Measurements from ENCODE around the gene RGS11. TPM values are rescaled to one million over a fixed set of nuclear protein-coding genes. Genes with fewer than 3 reads are reported as not detected.

RGS11 gene
- total RNA-seq, 1 experiment from 2014 or later: 2.9 TPM

- no peak overlapping the region for H3K18ac ChIP-seq (ENCODE audit: insufficient read length, low read depth, low read length)
- H4K91ac ChIP-seq (ENCODE audit: insufficient read length, low read depth, low read length): no peak overlapping the region
- Mint-ChIP-seq H3K4me1 (no peaks in the 10 kb centered on the region; a peak in 1 of 4 replicates), H3K27me3 (ENCODE audit: low read depth) (no peaks in the 10 kb centered on the region), H3K27ac (peak overlapping the region in 2 of 3 experiments; percentile 68 to 82; a peak in 2 of 7 replicates), H3K4me3 (no peak overlapping the region; a peak in 1 of 5 replicates), H3K9me3 (no peaks in the 10 kb centered on the region), H3K36me3 (ENCODE audit: insufficient read depth in 1 of 3, low read depth in 3 of 3) (peaks cover 11 to 51% (median 25%) of the 10 kb centered on the region in 3 experiments; a peak in 6 of 7 replicates)
- H3K56ac ChIP-seq (ENCODE audit: insufficient read length, low read depth, low read length): no peak overlapping the region
- no peak overlapping the region for H3K27ac ChIP-seq (ENCODE audit: insufficient read length, low read depth, low read length)
- no peak overlapping the region for H2BK20ac ChIP-seq (ENCODE audit: low read depth, low read length, poor library complexity, severe bottlenecking)
- no peak overlapping the region for H2BK5ac ChIP-seq (ENCODE audit: insufficient read length, low read length)
- H2BK12ac ChIP-seq (ENCODE audit: insufficient read length, low read depth, low read length): no peak overlapping the region
- no peak overlapping the region for H2AK5ac ChIP-seq (ENCODE audit: insufficient read length, low read length)
- no peak overlapping the region for H3K14ac ChIP-seq (ENCODE audit: insufficient read depth, low read length)
- no peaks in the 10 kb centered on the region for H4K20me1 ChIP-seq (ENCODE audit: control insufficient read depth, insufficient read depth, insufficient read length)
- H3K23ac ChIP-seq (ENCODE audit: insufficient read length, low read depth, low read length): no peak overlapping the region
- no peak for DNase-seq
- H3K4me2 ChIP-seq (ENCODE audit: insufficient read depth, insufficient read length, low read length): no peak overlapping the region
- H3K27me3 ChIP-seq (ENCODE audit: insufficient read depth, low read length): no peaks in the 10 kb centered on the region
- H3K9ac ChIP-seq (ENCODE audit: extremely low read depth, insufficient read length, low read length): no peak overlapping the region
- H2AFZ ChIP-seq (ENCODE audit: low read length): no peak overlapping the region
- no CpG with 5 or more reads among the region's 29 CpGs for WGBS (ENCODE audit: extremely low coverage, insufficient read length, low lambda C conversion rate)
- no peak for TF ChIP-seq CTCF (conservative IDR thresholded peaks at IDR 0.05)
- H3K79me1 ChIP-seq (ENCODE audit: insufficient read depth, low read depth, low read length, poor library complexity, severe bottlenecking): no peaks in the 10 kb centered on the region
- H3K4ac ChIP-seq (ENCODE audit: low read depth, low read length): no peak overlapping the region
- H4K5ac ChIP-seq (ENCODE audit: insufficient read length, low read depth, low read length): no peak overlapping the region
- no peak overlapping the region for H3T11ph ChIP-seq (ENCODE audit: low read length)
- H3K23me2 ChIP-seq (ENCODE audit: insufficient read length, low read depth, low read length, poor library complexity, severe bottlenecking): no peaks in the 10 kb centered on the region
- H4K8ac ChIP-seq (replicated peaks; ENCODE audit: insufficient read length, low read depth, low read length): no peak overlapping the region
- H3K9me3 ChIP-seq (ENCODE audit: control insufficient read depth, low read depth, low read length): no peaks in the 10 kb centered on the region
- H3K4me1 ChIP-seq (ENCODE audit: insufficient read depth, low read length): no peaks in the 10 kb centered on the region
- H2BK120ac ChIP-seq (ENCODE audit: low read depth, low read length, poor library complexity, severe bottlenecking): no peak overlapping the region
- no peaks in the 10 kb centered on the region for H3K79me2 ChIP-seq (ENCODE audit: insufficient read depth, low read length)
- H2BK15ac ChIP-seq (ENCODE audit: low read depth, low read length): no peak overlapping the region
These were observed 13.5 kb downstream of the RGS11 start for GRCh38 chr16:262121-262745.
